Measurements from ENCODE around the gene FLCN.
"Not testable (repeated sequence)": the region's sequence is repeated elsewhere in the genome, so short reads cannot be mapped to it uniquely, and the experiment has no call there.

FLCN gene

GRCh38 chr17:17258998-17259397 lies 22.0 kb upstream of the FLCN start:
- Histone ChIP-seq H3F3A (ENCODE audit: insufficient read depth, low read length) (no peaks in the 10 kb centered on the region), H4K20me1 (ENCODE audit: insufficient read depth, low read length) (no peaks in the 10 kb centered on the region), H3K4me1 (ENCODE audit: insufficient read depth, low read length, severe bottlenecking) (no peaks in the 10 kb centered on the region), H3K27ac (ENCODE audit: low read depth, low read length, poor library complexity, severe bottlenecking) (no peak overlapping the region), H2AFZ (ENCODE audit: low read length) (no peak overlapping the region), H3K9me2 (ENCODE audit: low read depth, low read length) (no peaks in the 10 kb centered on the region), H3K9me3 (ENCODE audit: low read length) (no peaks in the 10 kb centered on the region), H3K27me3 (ENCODE audit: insufficient read depth, low read length) (no peaks in the 10 kb centered on the region), H3K4me3 (ENCODE audit: low read depth, low read length, poor library complexity, severe bottlenecking) (no peak overlapping the region), H3K4me2 (ENCODE audit: low read length) (no peak overlapping the region), H3K36me3 (ENCODE audit: insufficient read depth, low read length) (peaks cover 75% of the 10 kb centered on the region), H3K79me2 (ENCODE audit: insufficient read depth, low read length) (no peaks in the 10 kb centered on the region), H3K9ac (ENCODE audit: low read length) (no peak overlapping the region)
- TF ChIP-seq EZH2 (IDR thresholded peaks at IDR 0.05; ENCODE audit: borderline replicate concordance, low read length) (no peak), CTCF (IDR thresholded peaks at IDR 0.05; ENCODE audit: low read length) (no peak)

DNA sequence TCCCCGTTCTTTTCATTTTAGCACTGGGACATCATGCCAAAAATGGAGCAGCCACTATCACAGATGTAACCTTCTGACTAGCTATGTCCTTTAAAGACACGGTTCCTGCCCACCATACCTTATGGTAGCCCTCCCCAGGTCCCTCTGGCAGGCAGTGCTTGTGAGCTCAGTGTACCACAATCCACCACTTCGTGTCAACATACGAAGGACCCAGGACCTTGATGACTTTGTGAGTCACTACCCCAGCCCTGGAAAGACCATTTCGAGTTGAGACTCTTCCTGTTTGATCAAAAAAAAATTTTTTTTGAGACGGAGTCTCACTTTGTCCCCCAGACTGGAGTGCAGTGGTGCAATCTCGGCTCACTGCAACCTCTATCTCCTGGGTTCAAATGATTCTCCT lies 21.0 kb upstream of the FLCN start:
- Histone ChIP-seq H2AFZ (ENCODE audit: low read length) (no peak overlapping the region), H3K27me3 (ENCODE audit: insufficient read depth, low read length) (no peaks in the 10 kb centered on the region)
- TF ChIP-seq CTCF (IDR thresholded peaks at IDR 0.05; ENCODE audit: low read length), result no peak
- TF ChIP-seq EZH2 (IDR thresholded peaks at IDR 0.05; ENCODE audit: borderline replicate concordance, low read length), result no peak

GRCh38 chr17:17256316-17256715 lies 19.3 kb upstream of the FLCN start:
- Histone ChIP-seq H3K79me2 (ENCODE audit: insufficient read depth, low read length) (no peaks in the 10 kb centered on the region), H2AFZ (ENCODE audit: low read length) (no peak overlapping the region), H3K9me3 (ENCODE audit: low read length) (no peaks in the 10 kb centered on the region), H3K4me3 (ENCODE audit: low read depth, low read length, poor library complexity, severe bottlenecking) (no peak overlapping the region), H3K9ac (ENCODE audit: low read length) (no peak overlapping the region), H3K9me2 (ENCODE audit: low read depth, low read length) (no peaks in the 10 kb centered on the region), H3K4me2 (ENCODE audit: low read length) (no peak overlapping the region), H3K36me3 (ENCODE audit: insufficient read depth, low read length) (peaks cover 85% of the 10 kb centered on the region), H3K27ac (ENCODE audit: low read depth, low read length, poor library complexity, severe bottlenecking) (no peak overlapping the region), H3K27me3 (ENCODE audit: insufficient read depth, low read length) (no peaks in the 10 kb centered on the region), H4K20me1 (ENCODE audit: insufficient read depth, low read length) (no peaks in the 10 kb centered on the region), H3F3A (ENCODE audit: insufficient read depth, low read length) (no peaks in the 10 kb centered on the region), H3K4me1 (ENCODE audit: insufficient read depth, low read length, severe bottlenecking) (no peaks in the 10 kb centered on the region)
- TF ChIP-seq EZH2 (IDR thresholded peaks at IDR 0.05; ENCODE audit: borderline replicate concordance, low read length) (no peak), CTCF (IDR thresholded peaks at IDR 0.05; ENCODE audit: low read length) (no peak)

More for the DNA sequence above, 21.0 kb upstream of the FLCN start:
- no peaks in the 10 kb centered on the region for H3K9me3 ChIP-seq (ENCODE audit: low read length)
- H3K79me2 ChIP-seq (ENCODE audit: insufficient read depth, low read length), result no peaks in the 10 kb centered on the region
- H3K9ac ChIP-seq (ENCODE audit: low read length), result no peak overlapping the region
- no peak overlapping the region for H3K4me2 ChIP-seq (ENCODE audit: low read length)
- no peaks in the 10 kb centered on the region for H3K4me1 ChIP-seq (ENCODE audit: insufficient read depth, low read length, severe bottlenecking)
- H3K27ac ChIP-seq (ENCODE audit: low read depth, low read length, poor library complexity, severe bottlenecking), result no peak overlapping the region
- no peaks in the 10 kb centered on the region for H4K20me1 ChIP-seq (ENCODE audit: insufficient read depth, low read length)
- no peak overlapping the region for H3K4me3 ChIP-seq (ENCODE audit: low read depth, low read length, poor library complexity, severe bottlenecking)
- H3K9me2 ChIP-seq (ENCODE audit: low read depth, low read length), result no peaks in the 10 kb centered on the region
- no peaks in the 10 kb centered on the region for H3F3A ChIP-seq (ENCODE audit: insufficient read depth, low read length)
- peaks cover 81% of the 10 kb centered on the region for H3K36me3 ChIP-seq (ENCODE audit: insufficient read depth, low read length)

DNA sequence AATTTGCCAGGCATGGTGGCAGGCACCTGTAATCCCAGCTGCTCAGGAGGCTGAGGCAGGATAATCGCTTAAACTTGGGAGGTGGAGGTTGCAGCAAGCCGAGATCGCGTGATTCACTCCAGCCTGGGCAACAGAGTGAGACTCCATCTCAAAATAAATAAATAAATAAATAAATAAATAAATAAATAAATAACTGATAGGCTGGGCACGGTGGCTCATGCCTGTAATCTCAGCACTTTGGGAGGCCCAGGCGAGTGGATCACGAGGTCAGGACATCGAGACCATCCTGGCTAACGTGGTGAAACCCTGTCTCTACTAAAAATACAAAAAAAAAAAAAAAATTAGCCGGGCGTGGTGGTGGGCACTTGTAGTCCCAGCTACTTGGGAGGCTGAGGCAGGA lies 18.7 kb upstream of the FLCN start:
- not testable (repeated sequence) for H3K9me3 ChIP-seq (ENCODE audit: low read length); H3F3A ChIP-seq (ENCODE audit: insufficient read depth, low read length); H3K4me2 ChIP-seq (ENCODE audit: low read length); H2AFZ ChIP-seq (ENCODE audit: low read length); H3K4me1 ChIP-seq (ENCODE audit: insufficient read depth, low read length, severe bottlenecking); H3K27me3 ChIP-seq (ENCODE audit: insufficient read depth, low read length); H3K4me3 ChIP-seq (ENCODE audit: low read depth, low read length, poor library complexity, severe bottlenecking); H3K79me2 ChIP-seq (ENCODE audit: insufficient read depth, low read length); H3K9ac ChIP-seq (ENCODE audit: low read length); H4K20me1 ChIP-seq (ENCODE audit: insufficient read depth, low read length); H3K27ac ChIP-seq (ENCODE audit: low read depth, low read length, poor library complexity, severe bottlenecking); H3K9me2 ChIP-seq (ENCODE audit: low read depth, low read length)
- peaks cover 82% of the 10 kb centered on the region for H3K36me3 ChIP-seq (ENCODE audit: insufficient read depth, low read length)

Measured in OCI-LY1 (cell line).